A172 (cell line): Measurements from ENCODE around the gene BCL2L1. TPM values are rescaled to one million over a fixed set of nuclear protein-coding genes. Genes with fewer than 3 reads are reported as not detected.
"Not testable (repeated sequence)": the region's sequence is repeated elsewhere in the genome, so short reads cannot be mapped to it uniquely, and the experiment has no call there.

ENCODE experiments used
- DNase-seq: peaks from one replicate; pipeline ENCODE4 v3.0.0-alpha.2; 2015; ENCODE audit warnings: low spot score
- total RNA-seq: library from RNA; depleted of rRNA; stranded (reverse); fragments of >200 nt; shearing (Covaris generic); gene quantifications from 2 replicates; pipeline ENCODE4 v1.2.3, GENCODE V29; 2014

The BCL2L1 gene
- total RNA-seq, 1 experiment from 2014 or later: 202 TPM

DNA sequence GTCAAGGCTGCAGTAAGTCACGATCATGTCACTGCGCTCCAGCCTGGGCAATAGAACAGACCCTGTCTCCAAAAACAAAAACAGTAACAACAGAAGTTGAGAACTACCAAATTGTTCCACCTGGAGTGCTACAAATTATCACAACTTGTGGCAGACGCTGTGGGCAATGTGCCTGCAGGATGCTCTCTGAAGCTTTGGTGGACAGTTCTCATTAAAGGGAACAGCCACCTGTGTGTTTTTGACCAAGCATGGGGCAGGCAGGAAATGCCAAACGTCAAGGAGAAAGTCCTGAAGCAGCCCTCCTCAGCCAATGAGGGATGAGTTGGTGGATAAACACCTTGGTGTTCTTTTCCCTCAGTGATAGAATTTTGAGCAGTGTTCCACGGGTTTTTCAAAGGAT is 69.1 kb downstream of the BCL2L1 start:
- no peak for DNase-seq

DNA sequence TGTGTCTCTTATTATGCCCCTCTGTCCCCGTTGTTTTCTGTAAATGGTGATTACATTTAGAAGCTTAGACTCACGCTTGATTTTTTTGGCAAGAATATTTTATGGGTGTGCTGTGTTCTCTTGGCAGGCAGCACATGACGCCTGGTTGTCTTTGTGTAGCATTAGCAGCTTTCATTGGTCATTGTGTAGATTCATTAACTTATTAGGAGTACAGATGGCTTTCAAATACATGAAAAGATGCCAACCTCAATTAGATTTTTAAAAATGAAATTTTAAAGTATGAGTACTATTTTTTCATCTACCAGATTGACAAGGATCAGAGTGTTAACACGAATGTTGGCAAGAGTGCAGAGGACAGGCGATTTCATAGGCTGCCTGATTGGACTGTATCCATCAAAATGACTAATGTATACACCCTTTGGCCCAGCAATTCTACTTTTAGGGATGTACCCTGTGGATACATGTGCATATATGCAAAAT is 69.7 kb downstream of the BCL2L1 start:
- DNase-seq: no peak

DNA sequence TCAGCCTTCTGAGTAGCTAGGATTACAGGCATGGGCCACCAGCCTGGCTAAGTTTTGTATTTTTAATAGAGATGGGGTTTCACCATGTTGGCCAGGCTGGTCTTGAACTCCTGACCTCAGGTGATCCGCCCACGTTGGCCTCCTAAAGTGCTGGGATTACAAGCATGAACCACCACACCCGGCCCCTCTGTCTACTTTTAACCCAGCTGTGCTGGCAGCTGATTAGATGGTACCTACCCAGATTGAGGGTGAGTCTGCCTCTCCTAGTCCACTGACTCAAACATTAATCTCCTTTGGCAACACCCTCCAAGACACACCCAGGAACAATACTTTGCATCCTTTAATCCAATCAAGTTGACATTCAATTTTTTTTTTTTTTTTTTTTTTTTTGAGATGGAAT is 74.6 kb downstream of the BCL2L1 start:
- not testable (repeated sequence) for DNase-seq

DNA sequence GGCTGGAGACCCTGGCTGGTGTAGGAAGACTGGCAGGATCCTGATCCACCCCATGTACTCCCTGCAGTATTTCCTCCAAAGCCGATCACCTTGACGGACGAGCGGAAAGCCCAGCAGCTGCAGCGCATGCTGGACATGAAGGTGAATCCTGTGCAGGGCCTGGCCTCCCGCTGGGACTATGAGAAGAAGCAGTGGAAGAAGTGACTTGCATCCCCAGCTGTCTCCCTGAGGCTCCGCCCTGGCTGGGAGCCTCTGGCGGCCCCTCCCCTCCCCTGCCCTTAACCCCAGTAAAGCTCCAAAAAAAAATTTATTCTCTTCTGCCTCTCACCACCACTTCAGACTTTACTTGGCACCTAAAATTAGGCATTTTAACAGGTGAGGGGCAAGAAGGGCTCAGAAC is 78.0 kb downstream of the BCL2L1 start:
- no peak for DNase-seq

DNA sequence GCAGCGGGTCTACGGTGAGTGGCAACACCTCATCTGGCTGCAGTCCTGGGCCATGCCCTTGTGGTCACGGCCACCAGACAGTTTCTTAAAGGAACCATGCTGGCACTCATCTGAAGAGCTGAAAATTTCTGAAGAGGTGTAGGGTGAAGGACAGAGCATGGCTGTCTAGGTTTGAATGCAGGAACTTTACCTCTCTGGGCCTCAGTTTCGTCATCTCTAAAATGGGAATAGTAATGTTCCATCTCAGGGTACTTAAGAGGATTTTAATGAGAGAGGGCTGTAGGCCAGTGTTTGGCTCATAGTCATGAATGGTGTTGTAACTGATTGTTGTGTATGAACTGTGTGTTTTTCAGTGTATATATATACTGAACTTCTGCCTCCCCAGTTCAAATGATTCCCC is 79.1 kb downstream of the BCL2L1 start:
- DNase-seq: no peak

DNA sequence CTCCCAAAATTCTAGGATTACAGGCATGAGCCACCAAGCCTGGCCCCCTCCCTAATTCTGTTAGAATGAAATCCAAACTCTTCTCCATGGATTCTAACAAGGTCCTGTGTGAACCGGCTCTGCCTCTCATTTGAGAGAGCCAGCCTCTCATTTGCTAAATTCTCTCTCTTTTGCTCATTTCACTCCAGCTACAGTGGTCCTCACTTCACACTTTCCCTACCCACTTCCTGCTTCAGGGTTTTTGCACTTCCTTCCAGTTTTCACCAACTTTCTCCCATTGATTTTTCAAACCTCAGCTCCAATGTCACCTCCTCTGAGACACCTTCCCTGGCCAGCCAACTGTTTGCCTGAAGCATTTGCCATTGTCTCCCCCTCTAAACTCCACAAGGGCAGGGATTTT is 79.8 kb downstream of the BCL2L1 start:
- no peak for DNase-seq

DNA sequence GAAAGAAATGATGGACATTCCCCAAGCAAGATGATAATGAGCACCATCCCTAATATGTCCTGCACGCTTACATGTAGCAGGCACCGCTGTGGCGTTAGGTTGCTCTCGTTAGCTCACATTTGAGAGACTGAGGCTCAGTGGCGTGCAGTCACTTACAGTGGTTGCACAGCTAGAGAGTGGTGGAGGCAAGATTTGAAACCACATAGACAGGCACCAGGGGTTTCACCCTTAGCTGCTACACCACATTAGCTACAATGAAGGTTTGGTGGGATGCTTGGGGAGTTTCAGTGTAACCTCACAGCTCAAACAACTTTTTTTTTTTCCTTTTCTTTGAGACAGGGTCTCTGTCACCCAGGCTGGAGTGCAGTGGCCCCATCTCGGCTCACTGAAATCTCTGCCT is 81.3 kb downstream of the BCL2L1 start:
- no peak for DNase-seq

DNA sequence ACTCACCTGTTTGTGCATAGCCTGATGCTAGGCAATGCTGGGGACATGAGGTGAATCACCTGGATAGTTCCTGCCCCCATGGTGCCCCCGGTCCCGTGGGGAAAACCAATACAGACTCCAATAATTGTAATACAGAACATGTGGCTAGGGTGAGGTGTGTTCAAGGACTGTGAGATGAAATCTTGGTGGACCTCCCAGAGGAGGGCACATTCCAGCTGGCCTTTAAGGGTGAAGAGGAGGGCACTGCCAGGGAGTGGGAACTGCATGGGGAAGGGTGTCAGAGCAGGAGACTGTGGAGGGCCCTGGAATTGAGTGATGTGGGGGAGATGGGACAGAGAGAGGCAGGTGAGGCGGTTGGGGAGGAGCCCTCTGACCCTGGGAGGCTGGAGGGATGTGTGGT is 82.4 kb downstream of the BCL2L1 start:
- DNase-seq: no peak

DNA sequence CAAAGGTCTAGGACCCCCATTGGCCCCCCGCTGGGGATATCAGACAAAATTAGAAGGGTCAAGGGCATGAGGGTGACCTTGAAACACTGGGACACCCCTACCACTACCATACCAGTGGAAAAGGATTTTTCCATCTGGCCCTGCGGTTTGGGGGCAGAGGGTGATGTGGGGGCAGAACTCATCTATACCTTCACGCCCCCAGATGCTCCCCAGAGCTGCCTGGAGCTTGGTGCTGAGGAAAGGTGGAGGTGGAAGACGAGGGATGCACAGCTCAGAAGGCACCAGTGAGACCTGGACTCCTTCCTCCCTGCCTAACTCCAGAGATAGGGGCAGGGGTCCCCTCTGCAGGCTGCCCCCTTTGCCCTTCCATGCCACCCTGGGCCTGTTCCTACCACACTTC is 83.9 kb downstream of the BCL2L1 start:
- DNase-seq: no peak

DNA sequence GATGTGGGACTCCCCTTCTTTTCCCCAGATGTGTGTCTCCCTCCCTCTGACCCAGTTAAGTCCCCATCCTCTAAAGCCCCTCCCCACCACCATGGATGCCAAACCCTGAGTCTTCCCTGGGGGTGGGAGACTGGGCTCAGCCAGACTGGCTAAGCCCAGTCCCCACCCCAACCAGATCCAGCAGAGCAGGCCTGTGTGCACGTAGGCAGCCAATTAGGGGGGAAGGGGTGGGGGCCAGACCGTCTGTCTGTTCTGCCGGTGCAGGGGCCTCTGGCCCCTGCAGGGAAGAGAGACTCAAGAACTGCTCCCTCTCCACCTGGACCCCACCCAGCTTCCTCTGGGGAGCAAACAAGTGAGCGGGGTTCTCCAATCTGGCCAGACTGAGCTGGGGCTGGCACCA is 84.4 kb downstream of the BCL2L1 start:
- DNase-seq: no peak

DNA sequence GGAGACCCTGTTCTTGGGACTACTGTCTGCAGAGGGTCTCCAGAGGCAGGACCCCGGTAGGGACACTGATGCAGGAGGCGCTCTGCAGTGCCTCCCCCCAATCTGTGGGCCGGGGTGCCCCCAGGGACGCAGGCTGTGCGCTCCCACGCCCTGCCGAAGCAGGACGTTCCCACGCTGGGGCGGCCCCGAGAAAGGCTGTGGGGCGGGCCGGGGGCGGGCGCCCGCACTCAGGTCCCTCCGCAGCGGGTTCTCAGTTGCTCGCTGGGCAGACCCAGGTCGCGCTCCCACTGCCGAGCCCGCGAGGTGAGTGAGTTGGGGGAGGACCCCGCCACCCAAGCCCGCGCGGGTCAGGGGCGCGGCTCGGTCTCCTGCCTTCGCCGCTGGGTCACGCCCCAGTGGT is 85.0 kb downstream of the BCL2L1 start, which contains the start of gene COX4I2:
Gene COX4I2 (plus strand): TSS at position 253 of the 400 bp plus-strand sequence. CDS start 1,106 bp downstream, outside the sequence.
- DNase-seq: no peak

DNA sequence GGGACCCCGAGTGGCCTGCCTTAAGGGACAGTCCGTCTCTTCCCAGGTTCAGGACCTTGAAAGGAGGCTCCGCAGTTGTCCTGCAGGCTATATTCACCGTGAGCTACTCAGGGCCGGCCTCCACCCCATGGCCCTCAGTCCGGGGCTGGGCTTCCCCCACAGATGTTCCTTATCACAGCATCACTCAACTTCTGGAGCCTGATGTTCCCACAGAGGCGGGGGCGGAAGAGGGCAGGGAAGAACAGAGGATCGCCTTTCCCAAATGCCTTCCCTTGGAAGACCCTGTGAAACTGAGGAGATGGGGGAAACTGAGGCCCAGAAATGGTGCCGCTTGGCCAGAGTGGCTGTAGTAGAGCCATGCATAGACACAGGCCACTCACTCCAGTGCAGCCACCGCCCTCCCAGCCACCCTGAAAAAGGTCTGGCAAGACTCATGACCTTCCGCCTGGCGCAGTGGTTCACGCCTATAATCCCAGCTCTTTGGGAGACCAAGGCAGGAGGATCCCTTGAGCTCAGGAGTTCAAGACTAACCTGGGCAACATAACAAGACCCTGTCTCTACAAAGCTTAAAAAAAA is 89.2 kb downstream of the BCL2L1 start:
- DNase-seq: no peak

DNA sequence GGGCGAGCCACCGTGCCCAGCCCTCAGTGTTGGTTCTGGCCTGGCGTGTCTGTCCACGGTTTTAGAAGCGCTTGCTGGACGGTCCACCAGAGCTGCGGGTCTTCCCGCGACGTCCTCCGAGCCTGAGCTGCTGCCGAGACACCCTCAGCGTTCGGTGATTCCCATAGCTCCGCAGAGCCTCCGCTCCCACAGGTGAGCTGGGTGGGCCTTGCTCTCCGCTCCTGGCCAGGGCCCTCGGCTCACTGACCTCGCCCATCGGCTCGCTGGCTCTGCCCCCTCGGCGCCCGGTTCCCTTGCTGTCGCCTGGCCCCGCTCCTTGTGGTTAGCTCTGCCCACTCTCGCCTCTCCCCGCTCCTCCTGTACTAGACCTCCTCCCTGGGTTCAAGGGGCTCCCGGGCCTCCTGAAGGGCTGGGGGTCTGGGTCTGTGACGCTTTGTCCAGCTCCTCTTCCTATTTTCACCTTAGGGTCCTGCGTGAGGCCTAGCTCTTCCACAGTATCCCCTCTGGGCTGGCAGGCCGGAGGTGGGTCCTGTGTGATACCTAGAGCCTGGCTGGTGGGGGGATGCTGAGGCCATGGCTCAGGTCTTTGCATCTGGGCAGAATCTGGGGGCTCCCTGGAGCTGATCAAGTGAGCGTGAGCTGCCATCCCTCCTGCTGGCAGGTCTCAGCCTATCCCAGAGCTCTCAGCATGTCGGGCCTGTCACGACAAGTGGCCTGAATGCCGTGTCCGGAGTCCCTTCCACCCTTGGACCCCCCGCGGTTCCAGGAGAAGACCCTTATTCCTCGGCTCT is 89.9 kb downstream of the BCL2L1 start:
- DNase-seq: no peak

DNA sequence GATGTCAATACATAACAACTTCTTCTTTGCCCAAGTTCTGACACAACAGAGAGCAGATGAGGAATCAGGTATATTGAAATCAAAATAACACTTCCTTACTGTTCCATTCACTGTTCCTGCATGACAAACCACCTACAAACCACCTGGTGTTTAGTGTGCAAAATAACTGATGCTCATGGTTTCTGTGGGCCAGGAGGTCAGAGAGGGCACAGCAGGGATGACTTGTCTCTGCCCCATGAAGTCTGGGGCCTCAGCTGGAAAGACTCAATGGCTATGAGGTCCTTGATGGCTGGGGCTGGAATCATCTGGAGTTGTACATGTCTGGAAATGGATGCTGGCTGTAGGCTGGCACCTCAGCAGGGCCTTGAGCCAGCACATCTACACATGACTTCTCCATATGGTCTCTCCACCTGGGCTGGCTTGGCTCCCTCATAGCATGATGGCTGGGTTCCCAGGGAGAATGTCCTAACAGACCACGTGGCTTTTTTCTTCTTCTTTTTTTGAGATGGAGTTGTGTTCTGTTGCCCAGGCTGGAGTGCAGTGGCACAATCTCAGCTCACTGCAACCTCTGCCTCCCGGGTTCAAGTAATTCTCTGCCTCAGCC is 92.4 kb downstream of the BCL2L1 start:
- no peak for DNase-seq

DNA sequence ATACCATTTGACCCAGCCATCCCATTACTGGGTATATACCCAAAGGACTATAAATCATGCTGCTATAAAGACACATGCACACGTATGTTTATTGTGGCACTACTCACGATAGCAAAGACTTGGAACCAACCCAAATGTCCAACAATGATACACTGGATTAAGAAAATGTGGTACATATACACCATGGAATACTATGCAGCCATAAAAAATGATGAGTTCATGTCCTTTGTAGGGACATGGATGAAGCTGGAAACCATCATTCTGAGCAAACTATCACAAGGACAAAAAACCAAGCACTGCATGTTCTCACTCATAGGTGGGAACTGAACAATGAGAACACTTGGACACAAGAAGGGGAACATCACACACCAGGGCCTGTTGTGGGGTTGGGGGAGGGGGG is 94.6 kb downstream of the BCL2L1 start:
- not testable (repeated sequence) for DNase-seq

DNA sequence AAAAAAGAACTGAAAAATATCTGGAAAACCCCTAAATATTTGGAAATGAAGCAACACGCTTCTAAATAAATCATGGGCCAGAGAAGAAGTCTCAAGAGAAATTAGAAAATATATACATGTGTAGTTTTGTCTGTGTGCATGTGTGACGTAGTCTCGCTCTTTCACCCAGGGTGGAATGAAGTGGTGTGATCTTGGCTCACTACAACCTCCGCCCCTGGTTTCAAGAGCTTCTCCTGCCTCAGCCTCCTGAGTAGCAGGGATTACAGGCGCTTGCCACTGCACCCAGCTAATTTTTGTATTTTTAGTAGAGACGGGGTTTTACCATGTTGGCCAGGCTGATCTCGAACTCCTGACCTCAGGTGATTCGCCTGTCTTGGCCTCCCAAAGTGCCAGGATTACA is 96.1 kb downstream of the BCL2L1 start:
- DNase-seq: not testable (repeated sequence)

DNA sequence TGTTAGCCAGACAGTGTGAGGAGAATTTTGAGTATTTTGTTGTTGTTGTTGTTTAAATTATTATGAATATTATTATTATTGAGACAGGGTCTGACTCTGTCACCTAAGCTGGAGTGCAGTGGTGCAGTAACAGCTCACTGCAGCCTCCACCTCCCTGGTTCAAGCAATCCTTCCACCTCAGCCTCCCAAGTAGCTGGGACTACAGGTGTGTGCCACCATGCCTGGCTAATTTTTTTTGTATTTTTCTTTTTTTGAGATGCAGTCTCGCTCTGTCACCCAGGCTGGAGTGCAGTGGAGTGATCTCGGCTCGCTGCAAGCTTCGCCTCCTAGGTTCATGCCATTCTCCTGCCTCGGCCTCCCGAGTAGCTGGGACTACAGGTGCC is 99.6 kb downstream of the BCL2L1 start:
- not testable (repeated sequence) for DNase-seq

DNA sequence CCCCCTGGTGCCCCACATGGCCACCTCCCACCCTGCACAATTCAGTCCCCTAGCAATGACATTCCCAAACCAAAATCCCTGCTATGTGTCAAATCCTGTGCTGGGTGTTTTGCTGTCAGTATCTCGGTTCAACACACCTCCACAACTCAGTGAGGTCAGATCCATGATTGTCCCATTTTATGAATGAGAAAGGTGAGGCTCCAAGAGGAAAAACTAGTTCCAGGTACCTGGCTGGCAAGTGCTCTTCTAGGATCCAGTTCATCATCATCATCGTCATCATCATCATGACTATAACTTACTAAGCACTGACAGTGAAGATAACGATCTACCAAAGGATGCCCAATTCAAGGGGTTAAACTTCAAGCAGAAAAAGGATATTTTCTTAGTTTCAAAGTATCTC is 102.4 kb downstream of the BCL2L1 start:
- no peak for DNase-seq

DNA sequence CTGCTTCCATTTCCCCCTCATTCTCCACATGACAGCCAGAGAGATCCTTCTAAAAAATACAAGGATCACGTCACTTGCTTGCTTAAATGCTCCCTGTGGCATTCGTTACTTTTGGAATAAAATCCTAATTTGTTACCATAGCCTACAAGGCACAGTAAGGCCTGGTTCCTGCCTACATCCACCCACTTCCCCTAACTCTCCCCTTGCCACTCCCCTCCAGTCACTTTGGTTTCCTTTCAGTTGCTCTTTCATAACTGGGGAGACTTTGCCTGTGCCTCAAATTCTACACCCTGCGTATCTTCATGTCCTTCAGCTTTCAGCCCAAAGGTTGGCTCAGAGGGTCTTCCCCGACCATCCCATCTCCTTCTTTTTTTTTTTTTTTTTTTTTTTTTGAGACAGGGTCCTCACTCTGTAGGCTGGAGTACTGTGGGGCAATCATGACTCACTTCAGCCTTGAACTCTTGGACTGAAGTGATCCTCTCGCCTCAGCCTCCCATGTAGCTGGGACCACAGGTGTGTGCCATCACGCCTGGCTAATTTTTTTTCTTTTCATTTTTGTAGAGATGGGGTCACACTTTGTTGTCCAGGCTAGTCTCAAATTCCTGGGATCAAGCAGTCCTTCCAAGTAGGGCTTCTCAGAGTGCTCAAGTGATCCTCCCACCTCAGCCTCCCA is 105.1 kb downstream of the BCL2L1 start:
- DNase-seq: no peak

DNA sequence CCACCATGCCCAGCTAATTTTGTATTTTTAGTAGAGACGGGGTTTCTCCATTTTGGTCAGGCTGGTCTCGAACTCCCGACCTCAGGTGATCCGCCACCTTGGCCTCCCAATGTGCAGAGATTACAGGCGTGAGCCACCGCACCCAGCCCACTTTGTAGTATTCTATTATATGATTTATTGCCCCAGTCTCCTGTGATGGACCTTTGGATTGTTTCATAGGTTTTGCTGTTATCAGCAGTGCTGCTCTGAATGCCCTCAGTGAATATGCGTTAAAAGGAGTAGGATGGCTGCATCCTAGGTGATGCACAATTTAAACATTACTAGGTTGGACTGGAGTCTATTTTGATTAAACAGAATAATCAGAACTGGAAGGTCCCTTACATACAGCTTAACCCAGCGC is 107.3 kb downstream of the BCL2L1 start:
- no peak for DNase-seq
